Lower lobe of right lung (tissue), 2 donors: Measurements from ENCODE around the gene SOX6. TPM values are rescaled to one million over a fixed set of nuclear protein-coding genes. Genes with fewer than 3 reads are reported as not detected.

ENCODE experiments used
- ATAC-seq, 2 donors: fragments of 200-7000 bp; cut with Tn5 transposase; one replicate each; pipeline ENCODE4 v1.9.1; 2020 to 2022; ENCODE audit warnings: mild to moderate bottlenecking in 2 of 2, moderate library complexity in 2 of 2
- DNase-seq: peaks from one replicate; pipeline ENCODE4 v3.0.0-alpha.2; 2020
- H3K27ac ChIP-seq: fragments of 200-600 bp; one replicate; pipeline ENCODE4 v1.8.0; 2022
- H3K27me3 ChIP-seq: fragments of 200-600 bp; one replicate; pipeline ENCODE4 v1.8.0; 2022; ENCODE audit warnings: low read depth
- H3K36me3 ChIP-seq: fragments of 200-600 bp; one replicate; pipeline ENCODE4 v1.8.0; 2022; ENCODE audit warnings: mild to moderate bottlenecking
- H3K4me1 ChIP-seq: fragments of 200-600 bp; one replicate; pipeline ENCODE4 v1.8.0; 2022
- H3K4me3 ChIP-seq: fragments of 200-600 bp; one replicate; pipeline ENCODE4 v1.8.0; 2022; ENCODE audit warnings: mild to moderate bottlenecking
- H3K9me3 ChIP-seq: fragments of 200-600 bp; one replicate; pipeline ENCODE4 v1.8.0; 2022
- CTCF ChIP-seq: fragments of 200-600 bp; IDR thresholded peaks from one replicate; pipeline ENCODE4 v1.8.0; 2022; ENCODE audit warnings: antibody characterized with exemption, mild to moderate bottlenecking
- intact Hi-C: fragments of 100-400 bp; cut with DNase I; formaldehyde crosslinking; loops from one replicate; pipeline ENCODE4 v1.11.0; 2022
- total RNA-seq: library from RNA; stranded (reverse); fragmentation: NEBNext Ultra II Directional; extraction: Animal tissue kit (Norgen Biotek cat#: 25700); gene quantifications from one replicate; pipeline ENCODE4 v1.2.1, GENCODE V29; 2021
- donor health status: DM: no; HTN: yes; CAD: no; lungs with severe emphysema.

Gene SOX6
- total RNA-seq, 1 donor from 2014 or later, result 4.8 TPM

- intact Hi-C loops, result no loop called here
- H3K9me3 ChIP-seq, result no peaks in the 10 kb centered on the region
- DNase-seq (no peak), ATAC-seq (no peak)
- H3K4me1 ChIP-seq, result peaks cover 6% of the 10 kb centered on the region
- H3K27me3 ChIP-seq, result no peaks in the 10 kb centered on the region
- no peak overlapping the region for H3K27ac ChIP-seq
- H3K36me3 ChIP-seq, result no peaks in the 10 kb centered on the region
- TF ChIP-seq CTCF, result no peak
- H3K4me3 ChIP-seq, result no peak overlapping the region
These were observed 60.1 kb downstream of the SOX6 start for GRCh38 chr11:16296273-16296672.

- Histone ChIP-seq H3K36me3 (no peaks in the 10 kb centered on the region), H3K4me1 (peaks cover 6% of the 10 kb centered on the region), H3K27ac (no peak overlapping the region), H3K9me3 (no peaks in the 10 kb centered on the region), H3K27me3 (no peaks in the 10 kb centered on the region), H3K4me3 (no peak overlapping the region)
- TF ChIP-seq CTCF, result no peak
- intact Hi-C loops, result no loop called here
- no peak for DNase-seq
- ATAC-seq, result no peak
These were observed 60.8 kb downstream of the SOX6 start for GRCh38 chr11:16295592-16295991.

GRCh38 chr11:16293204-16293681 is 63.1 kb downstream of the SOX6 start:
- no peak overlapping the region for H3K27ac ChIP-seq
- TF ChIP-seq CTCF, result no peak
- no peaks in the 10 kb centered on the region for H3K36me3 ChIP-seq
- H3K4me1 ChIP-seq, result peaks cover 6% of the 10 kb centered on the region
- intact Hi-C loops, result no loop called here
- no peak for DNase-seq
- no peak overlapping the region for H3K4me3 ChIP-seq
- ATAC-seq, result peak in 1 of 2 donors; percentile 24
- H3K9me3 ChIP-seq, result no peaks in the 10 kb centered on the region
- H3K27me3 ChIP-seq, result no peaks in the 10 kb centered on the region

GRCh38 chr11:16292167-16292859 is 64.0 kb downstream of the SOX6 start:
- intact Hi-C loops, result no loop called here
- ATAC-seq (no peak), DNase-seq (no peak)
- Histone ChIP-seq H3K36me3 (no peaks in the 10 kb centered on the region), H3K9me3 (no peaks in the 10 kb centered on the region), H3K27me3 (no peaks in the 10 kb centered on the region), H3K27ac (no peak overlapping the region), H3K4me3 (no peak overlapping the region), H3K4me1 (peaks cover 6% of the 10 kb centered on the region)
- TF ChIP-seq CTCF, result no peak

GRCh38 chr11:16291729-16292128 is 64.6 kb downstream of the SOX6 start:
- H3K4me1 ChIP-seq, result peaks cover 6% of the 10 kb centered on the region
- no peak for TF ChIP-seq CTCF
- ATAC-seq (no peak), DNase-seq (no peak)
- H3K36me3 ChIP-seq, result no peaks in the 10 kb centered on the region
- H3K4me3 ChIP-seq, result no peak overlapping the region
- intact Hi-C loops, result no loop called here
- no peak overlapping the region for H3K27ac ChIP-seq
- H3K9me3 ChIP-seq, result no peaks in the 10 kb centered on the region
- H3K27me3 ChIP-seq, result no peaks in the 10 kb centered on the region
